CD4-positive, alpha-beta T cell treated with Interleukin-21 for 1 hour (primary cell): ENCODE data around the gene CAPRIN1.
"Not testable (repeated sequence)": the region's sequence is repeated elsewhere in the genome, so short reads cannot be mapped to it uniquely, and the experiment has no call there.

Experiments
- DNase-seq: peaks from one replicate; pipeline ENCODE4 v3.0.0-alpha.2; 2020

CAPRIN1 gene

DNA sequence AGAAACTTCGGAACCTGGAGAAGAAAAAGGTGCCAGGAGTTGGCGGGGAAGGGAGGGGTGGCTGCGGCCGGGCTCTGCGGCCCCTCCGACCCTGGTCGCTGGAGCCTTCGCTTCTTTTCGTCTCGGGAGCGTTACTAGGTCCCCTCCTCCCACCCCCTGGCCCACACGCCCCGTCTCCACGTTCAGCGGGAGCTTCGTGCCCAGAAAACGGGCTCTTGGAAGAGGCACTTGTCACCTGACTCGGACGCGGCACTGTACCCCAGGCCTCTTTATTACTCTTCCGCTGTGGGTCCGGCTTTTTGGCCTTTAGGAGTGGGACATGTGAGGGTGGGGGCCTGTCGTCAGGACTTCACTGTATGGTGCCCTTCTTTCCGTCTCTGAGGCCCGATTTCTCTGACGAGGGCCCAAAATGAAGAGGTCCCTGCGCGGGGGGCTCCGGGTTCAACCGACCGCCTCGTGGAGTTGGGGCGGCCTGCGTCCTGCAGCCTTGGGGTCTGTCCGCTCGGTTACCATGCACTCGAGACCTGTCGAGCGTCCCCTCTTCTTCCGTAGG lies 1.2 kb downstream of the CAPRIN1 start:
- no peak for DNase-seq

GRCh38 chr11:34053161-34053686 lies 1.7 kb downstream of the CAPRIN1 start:
- peak; percentile 83 for DNase-seq

- DNase-seq, result not testable (repeated sequence)
Measured at GRCh38 chr11:34054351-34054750, 2.8 kb downstream of the CAPRIN1 start.

GRCh38 chr11:34055218-34056000 lies 3.9 kb downstream of the CAPRIN1 start:
- DNase-seq, result no peak

DNA sequence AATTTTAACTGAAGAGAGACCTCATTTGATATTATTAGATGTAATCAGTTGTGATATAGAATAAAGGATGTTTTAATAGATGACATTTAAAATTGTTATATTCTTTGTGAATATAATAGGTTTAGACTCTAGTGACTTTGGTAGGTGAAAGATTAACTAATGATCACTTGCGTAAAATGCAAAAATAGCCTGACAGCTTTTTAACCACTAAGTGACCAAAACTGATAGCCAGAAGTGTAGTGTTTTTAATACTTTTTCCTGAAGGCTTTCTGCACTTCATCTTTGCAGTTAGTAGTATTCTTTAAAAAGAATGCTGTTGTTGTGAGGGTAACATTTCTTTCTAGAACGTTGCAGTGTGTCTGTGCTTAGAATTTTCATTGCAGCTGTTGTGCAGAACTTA lies 5.1 kb downstream of the CAPRIN1 start:
- DNase-seq, result no peak

- DNase-seq, result no peak
Measured at GRCh38 chr11:34063061-34063795, 11.7 kb downstream of the CAPRIN1 start.

GRCh38 chr11:34064291-34064690 lies 12.8 kb downstream of the CAPRIN1 start:
- DNase-seq, result no peak

- DNase-seq, result peak; percentile 18
Measured at GRCh38 chr11:34065505-34066203, 14.1 kb downstream of the CAPRIN1 start.

DNA sequence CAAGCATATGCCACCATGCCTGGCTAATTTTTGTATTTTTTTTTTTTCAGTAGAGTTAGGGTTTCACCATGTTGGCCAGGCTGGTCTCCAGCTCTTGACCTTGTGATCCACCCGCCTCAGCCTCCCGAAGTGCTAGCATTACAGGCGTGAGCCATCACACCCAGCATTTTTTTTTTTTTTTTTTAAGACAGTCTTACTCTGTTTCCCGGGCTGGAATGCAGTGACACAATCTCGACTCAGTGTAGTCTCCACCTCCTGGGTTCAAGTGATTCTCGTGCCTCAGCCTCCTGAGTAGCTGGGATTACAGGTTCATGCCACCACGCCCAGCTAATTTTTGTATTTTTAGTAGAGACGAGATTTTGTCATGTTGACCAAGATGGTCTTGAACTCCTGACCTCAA lies 15.2 kb downstream of the CAPRIN1 start:
- DNase-seq, result not testable (repeated sequence)

DNA sequence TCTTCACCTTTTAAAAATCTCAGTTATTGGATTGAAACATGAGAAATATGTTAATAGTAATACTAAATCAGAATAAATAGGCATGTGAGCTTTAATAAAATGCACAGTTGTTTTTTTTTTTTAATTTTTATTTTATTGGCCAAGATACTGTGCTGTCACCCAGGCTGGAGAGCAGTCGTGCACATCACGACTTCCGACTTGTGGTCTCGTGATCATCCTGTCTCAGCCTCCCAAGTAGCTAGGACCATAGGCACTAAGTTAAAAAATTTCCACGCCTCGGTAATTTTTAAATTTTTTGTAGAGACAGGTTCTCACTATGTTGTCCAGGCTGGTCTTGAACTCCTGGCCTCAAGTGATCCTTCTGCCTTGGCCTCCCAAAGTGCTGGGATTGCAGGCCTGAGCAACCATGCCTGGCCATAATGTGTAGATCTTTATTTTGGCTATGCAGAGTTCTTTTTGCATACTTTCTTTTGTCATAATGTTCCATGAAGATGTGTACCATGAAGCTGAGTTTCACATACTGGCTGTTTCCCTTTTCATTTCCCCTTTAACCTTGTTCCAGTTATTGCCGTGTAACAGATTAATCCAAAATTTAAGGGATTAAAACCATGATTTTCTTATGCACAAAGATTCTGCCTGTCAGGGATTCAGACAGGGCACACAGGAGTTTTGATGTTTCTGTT lies 16.0 kb downstream of the CAPRIN1 start:
- no peak for DNase-seq

- no peak for DNase-seq
Measured at GRCh38 chr11:34068111-34068510, 16.6 kb downstream of the CAPRIN1 start.

DNA sequence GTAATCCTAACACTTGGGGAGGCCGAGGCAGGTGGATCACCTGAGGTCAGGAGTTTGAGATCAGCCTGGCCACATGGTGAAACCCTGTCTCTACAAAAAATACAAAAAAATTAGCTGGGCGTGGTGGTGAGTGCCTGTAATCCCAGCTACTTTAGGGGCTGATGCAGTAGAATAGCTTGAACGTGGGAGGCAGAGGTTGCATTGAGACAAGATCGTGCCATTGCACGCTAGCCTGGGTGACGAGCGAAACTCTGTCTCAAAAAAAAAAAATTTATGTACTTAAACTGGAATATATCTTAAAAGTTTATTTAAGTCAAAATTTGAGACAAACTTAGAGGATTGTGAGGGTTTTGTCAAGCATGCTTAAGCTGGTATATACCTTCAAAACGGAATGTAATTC lies 19.8 kb downstream of the CAPRIN1 start:
- DNase-seq, result not testable (repeated sequence)

GRCh38 chr11:34072041-34072440 lies 20.5 kb downstream of the CAPRIN1 start:
- DNase-seq, result no peak

GRCh38 chr11:34072832-34073231 lies 21.3 kb downstream of the CAPRIN1 start:
- no peak for DNase-seq

- DNase-seq, result no peak
Measured at GRCh38 chr11:34074391-34074790, 22.9 kb downstream of the CAPRIN1 start.

DNA sequence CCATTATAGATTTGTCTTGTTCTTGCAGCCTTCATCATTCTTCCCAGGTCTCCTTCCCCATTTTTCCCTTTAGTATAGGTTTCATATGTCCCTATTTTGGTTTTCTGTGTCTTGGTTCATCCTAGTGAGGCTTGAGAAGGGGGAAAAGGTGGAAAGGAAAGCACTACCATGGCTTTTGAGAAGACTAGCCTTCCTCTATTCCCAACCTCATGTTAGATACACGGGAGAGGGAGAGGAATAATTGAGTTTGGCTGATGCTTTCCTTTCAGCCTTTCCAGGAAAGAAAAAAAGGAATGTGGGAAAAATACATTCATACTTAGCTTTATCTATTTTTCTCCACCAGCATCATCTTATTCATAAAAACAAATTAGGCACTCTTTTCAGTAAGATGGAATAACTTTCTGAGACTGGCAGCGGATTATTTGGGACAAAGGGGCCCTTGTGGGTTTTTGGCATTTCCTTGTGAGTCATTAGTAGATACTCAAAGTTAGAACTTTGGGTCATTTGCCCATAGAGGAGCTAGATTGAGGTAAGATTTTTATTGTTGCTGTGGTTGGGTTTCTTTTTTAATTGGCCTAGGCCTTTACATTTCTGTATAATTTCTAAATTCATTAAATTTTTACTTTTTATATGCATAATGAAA lies 23.8 kb downstream of the CAPRIN1 start:
- no peak for DNase-seq

DNA sequence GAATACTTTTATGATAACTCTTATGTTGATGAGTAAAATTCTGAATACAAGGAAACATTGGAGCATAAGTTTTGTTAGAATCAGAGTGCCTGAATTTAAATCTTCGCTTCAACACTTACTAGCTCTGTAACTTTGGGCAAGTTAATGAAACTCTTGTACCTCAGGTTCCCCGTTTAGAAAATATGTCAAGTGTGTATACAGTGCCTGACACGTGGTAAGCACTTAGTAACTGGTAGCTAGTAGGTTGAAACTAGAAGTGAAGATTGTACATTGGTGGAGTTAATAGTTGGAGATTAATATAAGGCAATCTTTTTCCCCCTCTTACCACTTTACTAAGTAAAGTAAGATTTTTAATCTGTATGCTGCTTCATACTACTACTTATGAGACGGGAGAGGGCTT lies 29.1 kb downstream of the CAPRIN1 start:
- no peak for DNase-seq

GRCh38 chr11:34084637-34085036 lies 33.1 kb downstream of the CAPRIN1 start:
- no peak for DNase-seq

GRCh38 chr11:34086554-34087283 lies 35.2 kb downstream of the CAPRIN1 start:
- DNase-seq, result peak; percentile 41

DNA sequence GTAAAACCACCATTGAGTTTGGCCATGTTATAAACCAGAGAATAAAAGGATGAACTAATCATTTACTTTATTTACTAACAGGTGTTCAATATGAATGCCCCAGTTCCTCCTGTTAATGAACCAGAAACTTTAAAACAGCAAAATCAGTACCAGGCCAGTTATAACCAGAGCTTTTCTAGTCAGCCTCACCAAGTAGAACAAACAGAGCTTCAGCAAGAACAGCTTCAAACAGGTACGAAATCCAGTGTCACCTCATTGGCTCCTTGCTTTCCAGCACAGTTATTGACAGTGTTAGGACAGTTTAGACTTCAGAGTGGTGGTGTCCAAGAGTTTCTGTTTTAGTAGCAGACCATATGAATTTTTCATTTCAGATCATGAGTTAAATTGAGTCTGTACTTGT lies 40.3 kb downstream of the CAPRIN1 start:
- no peak for DNase-seq

DNA sequence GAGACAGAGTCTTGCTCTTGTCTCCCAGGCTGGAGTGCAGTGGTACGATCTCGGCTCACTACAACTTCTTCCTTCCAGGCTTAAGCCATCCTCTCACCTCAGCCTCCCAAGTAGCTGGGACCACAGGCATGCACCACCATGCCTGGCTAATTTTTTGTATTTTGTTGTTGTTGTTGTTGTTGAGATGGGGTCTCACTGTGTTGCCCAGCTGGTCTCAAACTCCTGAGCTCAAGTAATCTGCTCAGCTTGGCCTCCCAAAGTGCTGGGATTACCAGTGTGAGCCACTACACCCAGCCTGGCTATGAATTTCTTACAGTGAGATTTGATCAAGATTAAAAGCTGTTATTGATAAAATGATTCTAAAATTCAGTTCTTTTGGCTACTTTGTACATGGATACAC lies 43.4 kb downstream of the CAPRIN1 start:
- DNase-seq, result not testable (repeated sequence)
